ENCODE results near the gene INF2.

DNA sequence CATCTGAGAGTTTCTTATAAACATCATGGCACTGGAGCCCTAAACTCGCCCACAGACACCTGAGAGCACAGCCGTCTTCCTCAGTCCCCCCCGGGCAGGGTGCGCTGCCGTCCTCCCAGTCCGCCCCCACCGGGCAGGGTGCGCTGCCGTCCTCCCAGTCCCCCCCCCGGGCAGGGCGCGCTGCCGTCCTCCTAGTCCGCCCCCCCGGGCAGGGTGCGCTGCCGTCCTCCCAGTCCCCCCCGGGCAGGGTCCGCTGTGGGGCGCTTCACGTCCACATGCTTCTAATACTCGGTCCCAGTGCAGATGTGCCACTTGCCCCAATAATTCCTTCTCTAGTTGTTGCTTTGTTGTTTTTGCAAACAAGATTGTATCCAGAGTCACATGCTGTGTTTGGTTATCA lies 27.7 kb downstream of the INF2 start:
- TF ChIP-seq, protein P1, sequence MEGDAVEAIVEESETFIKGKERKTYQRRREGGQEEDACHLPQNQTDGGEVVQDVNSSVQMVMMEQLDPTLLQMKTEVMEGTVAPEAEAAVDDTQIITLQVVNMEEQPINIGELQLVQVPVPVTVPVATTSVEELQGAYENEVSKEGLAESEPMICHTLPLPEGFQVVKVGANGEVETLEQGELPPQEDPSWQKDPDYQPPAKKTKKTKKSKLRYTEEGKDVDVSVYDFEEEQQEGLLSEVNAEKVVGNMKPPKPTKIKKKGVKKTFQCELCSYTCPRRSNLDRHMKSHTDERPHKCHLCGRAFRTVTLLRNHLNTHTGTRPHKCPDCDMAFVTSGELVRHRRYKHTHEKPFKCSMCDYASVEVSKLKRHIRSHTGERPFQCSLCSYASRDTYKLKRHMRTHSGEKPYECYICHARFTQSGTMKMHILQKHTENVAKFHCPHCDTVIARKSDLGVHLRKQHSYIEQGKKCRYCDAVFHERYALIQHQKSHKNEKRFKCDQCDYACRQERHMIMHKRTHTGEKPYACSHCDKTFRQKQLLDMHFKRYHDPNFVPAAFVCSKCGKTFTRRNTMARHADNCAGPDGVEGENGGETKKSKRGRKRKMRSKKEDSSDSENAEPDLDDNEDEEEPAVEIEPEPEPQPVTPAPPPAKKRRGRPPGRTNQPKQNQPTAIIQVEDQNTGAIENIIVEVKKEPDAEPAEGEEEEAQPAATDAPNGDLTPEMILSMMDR (conservative IDR thresholded peaks at IDR 0.05; ENCODE audit: low read depth in 2 of 2) = no peak
- TF ChIP-seq, protein P2, sequence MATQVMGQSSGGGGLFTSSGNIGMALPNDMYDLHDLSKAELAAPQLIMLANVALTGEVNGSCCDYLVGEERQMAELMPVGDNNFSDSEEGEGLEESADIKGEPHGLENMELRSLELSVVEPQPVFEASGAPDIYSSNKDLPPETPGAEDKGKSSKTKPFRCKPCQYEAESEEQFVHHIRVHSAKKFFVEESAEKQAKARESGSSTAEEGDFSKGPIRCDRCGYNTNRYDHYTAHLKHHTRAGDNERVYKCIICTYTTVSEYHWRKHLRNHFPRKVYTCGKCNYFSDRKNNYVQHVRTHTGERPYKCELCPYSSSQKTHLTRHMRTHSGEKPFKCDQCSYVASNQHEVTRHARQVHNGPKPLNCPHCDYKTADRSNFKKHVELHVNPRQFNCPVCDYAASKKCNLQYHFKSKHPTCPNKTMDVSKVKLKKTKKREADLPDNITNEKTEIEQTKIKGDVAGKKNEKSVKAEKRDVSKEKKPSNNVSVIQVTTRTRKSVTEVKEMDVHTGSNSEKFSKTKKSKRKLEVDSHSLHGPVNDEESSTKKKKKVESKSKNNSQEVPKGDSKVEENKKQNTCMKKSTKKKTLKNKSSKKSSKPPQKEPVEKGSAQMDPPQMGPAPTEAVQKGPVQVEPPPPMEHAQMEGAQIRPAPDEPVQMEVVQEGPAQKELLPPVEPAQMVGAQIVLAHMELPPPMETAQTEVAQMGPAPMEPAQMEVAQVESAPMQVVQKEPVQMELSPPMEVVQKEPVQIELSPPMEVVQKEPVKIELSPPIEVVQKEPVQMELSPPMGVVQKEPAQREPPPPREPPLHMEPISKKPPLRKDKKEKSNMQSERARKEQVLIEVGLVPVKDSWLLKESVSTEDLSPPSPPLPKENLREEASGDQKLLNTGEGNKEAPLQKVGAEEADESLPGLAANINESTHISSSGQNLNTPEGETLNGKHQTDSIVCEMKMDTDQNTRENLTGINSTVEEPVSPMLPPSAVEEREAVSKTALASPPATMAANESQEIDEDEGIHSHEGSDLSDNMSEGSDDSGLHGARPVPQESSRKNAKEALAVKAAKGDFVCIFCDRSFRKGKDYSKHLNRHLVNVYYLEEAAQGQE (IDR thresholded peaks at IDR 0.05; ENCODE audit: unreplicated experiment) = no peak
- TF ChIP-seq CREB1 (CRISPR knock-in tag; IDR thresholded peaks at IDR 0.05; ENCODE audit: low read depth) (no peak), EZH2 (IDR thresholded peaks at IDR 0.05; ENCODE audit: low read depth, unreplicated experiment) (no peak), POLR2AphosphoS5 (IDR thresholded peaks at IDR 0.05; ENCODE audit: low read depth) (no peak), EZH2phosphoT487 (IDR thresholded peaks at IDR 0.05; ENCODE audit: unreplicated experiment) (no peak), ZNF331 (CRISPR knock-in tag; IDR thresholded peaks at IDR 0.05; ENCODE audit: low read depth) (no peak), ZNF114 (CRISPR knock-in tag; IDR thresholded peaks at IDR 0.05) (no peak), JUNB (IDR thresholded peaks at IDR 0.05; ENCODE audit: unreplicated experiment) (no peak), STAT1 (IDR thresholded peaks at IDR 0.05; ENCODE audit: unreplicated experiment) (no peak), NANOG (IDR thresholded peaks at IDR 0.05; ENCODE audit: borderline replicate concordance) (no peak)
- TF ChIP-seq, protein P3, sequence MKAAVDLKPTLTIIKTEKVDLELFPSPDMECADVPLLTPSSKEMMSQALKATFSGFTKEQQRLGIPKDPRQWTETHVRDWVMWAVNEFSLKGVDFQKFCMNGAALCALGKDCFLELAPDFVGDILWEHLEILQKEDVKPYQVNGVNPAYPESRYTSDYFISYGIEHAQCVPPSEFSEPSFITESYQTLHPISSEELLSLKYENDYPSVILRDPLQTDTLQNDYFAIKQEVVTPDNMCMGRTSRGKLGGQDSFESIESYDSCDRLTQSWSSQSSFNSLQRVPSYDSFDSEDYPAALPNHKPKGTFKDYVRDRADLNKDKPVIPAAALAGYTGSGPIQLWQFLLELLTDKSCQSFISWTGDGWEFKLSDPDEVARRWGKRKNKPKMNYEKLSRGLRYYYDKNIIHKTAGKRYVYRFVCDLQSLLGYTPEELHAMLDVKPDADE (IDR thresholded peaks at IDR 0.05) = no peak
- TF ChIP-seq, protein P4, sequence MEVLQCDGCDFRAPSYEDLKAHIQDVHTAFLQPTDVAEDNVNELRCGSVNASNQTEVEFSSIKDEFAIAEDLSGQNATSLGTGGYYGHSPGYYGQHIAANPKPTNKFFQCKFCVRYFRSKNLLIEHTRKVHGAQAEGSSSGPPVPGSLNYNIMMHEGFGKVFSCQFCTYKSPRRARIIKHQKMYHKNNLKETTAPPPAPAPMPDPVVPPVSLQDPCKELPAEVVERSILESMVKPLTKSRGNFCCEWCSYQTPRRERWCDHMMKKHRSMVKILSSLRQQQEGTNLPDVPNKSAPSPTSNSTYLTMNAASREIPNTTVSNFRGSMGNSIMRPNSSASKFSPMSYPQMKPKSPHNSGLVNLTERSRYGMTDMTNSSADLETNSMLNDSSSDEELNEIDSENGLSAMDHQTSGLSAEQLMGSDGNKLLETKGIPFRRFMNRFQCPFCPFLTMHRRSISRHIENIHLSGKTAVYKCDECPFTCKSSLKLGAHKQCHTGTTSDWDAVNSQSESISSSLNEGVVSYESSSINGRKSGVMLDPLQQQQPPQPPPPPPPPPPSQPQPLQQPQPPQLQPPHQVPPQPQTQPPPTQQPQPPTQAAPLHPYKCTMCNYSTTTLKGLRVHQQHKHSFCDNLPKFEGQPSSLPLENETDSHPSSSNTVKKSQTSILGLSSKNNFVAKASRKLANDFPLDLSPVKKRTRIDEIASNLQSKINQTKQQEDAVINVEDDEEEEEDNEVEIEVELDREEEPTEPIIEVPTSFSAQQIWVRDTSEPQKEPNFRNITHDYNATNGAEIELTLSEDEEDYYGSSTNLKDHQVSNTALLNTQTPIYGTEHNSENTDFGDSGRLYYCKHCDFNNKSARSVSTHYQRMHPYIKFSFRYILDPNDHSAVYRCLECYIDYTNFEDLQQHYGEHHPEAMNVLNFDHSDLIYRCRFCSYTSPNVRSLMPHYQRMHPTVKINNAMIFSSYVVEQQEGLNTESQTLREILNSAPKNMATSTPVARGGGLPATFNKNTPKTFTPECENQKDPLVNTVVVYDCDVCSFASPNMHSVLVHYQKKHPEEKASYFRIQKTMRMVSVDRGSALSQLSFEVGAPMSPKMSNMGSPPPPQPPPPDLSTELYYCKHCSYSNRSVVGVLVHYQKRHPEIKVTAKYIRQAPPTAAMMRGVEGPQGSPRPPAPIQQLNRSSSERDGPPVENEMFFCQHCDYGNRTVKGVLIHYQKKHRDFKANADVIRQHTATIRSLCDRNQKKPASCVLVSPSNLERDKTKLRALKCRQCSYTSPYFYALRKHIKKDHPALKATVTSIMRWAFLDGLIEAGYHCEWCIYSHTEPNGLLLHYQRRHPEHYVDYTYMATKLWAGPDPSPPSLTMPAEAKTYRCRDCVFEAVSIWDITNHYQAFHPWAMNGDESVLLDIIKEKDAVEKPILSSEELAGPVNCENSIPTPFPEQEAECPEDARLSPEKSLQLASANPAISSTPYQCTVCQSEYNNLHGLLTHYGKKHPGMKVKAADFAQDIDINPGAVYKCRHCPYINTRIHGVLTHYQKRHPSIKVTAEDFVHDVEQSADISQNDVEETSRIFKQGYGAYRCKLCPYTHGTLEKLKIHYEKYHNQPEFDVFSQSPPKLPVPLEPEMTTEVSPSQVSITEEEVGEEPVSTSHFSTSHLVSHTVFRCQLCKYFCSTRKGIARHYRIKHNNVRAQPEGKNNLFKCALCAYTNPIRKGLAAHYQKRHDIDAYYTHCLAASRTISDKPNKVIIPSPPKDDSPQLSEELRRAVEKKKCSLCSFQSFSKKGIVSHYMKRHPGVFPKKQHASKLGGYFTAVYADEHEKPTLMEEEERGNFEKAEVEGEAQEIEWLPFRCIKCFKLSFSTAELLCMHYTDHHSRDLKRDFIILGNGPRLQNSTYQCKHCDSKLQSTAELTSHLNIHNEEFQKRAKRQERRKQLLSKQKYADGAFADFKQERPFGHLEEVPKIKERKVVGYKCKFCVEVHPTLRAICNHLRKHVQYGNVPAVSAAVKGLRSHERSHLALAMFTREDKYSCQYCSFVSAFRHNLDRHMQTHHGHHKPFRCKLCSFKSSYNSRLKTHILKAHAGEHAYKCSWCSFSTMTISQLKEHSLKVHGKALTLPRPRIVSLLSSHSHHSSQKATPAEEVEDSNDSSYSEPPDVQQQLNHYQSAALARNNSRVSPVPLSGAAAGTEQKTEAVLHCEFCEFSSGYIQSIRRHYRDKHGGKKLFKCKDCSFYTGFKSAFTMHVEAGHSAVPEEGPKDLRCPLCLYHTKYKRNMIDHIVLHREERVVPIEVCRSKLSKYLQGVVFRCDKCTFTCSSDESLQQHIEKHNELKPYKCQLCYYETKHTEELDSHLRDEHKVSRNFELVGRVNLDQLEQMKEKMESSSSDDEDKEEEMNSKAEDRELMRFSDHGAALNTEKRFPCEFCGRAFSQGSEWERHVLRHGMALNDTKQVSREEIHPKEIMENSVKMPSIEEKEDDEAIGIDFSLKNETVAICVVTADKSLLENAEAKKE (CRISPR knock-in tag; IDR thresholded peaks at IDR 0.05) = no peak
